GM20431 (cell line): ENCODE measurements around the gene IL15RA.
"Not testable (repeated sequence)": the region's sequence is repeated elsewhere in the genome, so short reads cannot be mapped to it uniquely, and the experiment has no call there.

Source experiments
- in situ Hi-C: fragments of 300-500 bp; cut with MseI, MboI; formaldehyde crosslinking; loops from one replicate; pipeline ENCODE4 v1.15.0; 2020; ENCODE audit warnings: low sequenced_read_pairs; ENCODE audit not compliant: unreplicated experiment

IL15RA gene

GRCh38 chr10:6006991-6007390, 29.6 kb upstream of the IL15RA start:
- in situ Hi-C loops: no loop called here

GRCh38 chr10:6006546-6006945, 29.2 kb upstream of the IL15RA start:
- in situ Hi-C loops: no loop called here

GRCh38 chr10:6005856-6006395, 28.6 kb upstream of the IL15RA start:
- in situ Hi-C loops: no loop called here

GRCh38 chr10:6005161-6005804, 27.9 kb upstream of the IL15RA start:
- in situ Hi-C loops: not testable (repeated sequence)

- in situ Hi-C loops: no loop called here
These were observed 25.6 kb upstream of the IL15RA start for GRCh38 chr10:6002809-6003510.

- in situ Hi-C loops: no loop called here
These were observed 22.3 kb upstream of the IL15RA start for GRCh38 chr10:5999440-6000165.

- in situ Hi-C loops: no loop called here
These were observed 19.4 kb upstream of the IL15RA start for GRCh38 chr10:5996696-5997095.

- in situ Hi-C loops: no loop called here
These were observed 15.1 kb upstream of the IL15RA start for GRCh38 chr10:5992398-5992797.

GRCh38 chr10:5991708-5992107, 14.4 kb upstream of the IL15RA start:
- in situ Hi-C loops: no loop called here

- in situ Hi-C loops: no loop called here
These were observed 12.4 kb upstream of the IL15RA start for GRCh38 chr10:5989756-5990155.

GRCh38 chr10:5988336-5988920, 11.1 kb upstream of the IL15RA start:
- in situ Hi-C loops: no loop called here

GRCh38 chr10:5987747-5988146, 10.4 kb upstream of the IL15RA start:
- in situ Hi-C loops: no loop called here

GRCh38 chr10:5985029-5985428, 7.7 kb upstream of the IL15RA start:
- in situ Hi-C loops: no loop called here

GRCh38 chr10:5983774-5984173, 6.4 kb upstream of the IL15RA start:
- in situ Hi-C loops: no loop called here

- in situ Hi-C loops: no loop called here
These were observed 4.2 kb upstream of the IL15RA start for GRCh38 chr10:5981529-5981928.

- in situ Hi-C loops: no loop called here
These were observed 817 bp upstream of the IL15RA start for GRCh38 chr10:5978230-5978489.

GRCh38 chr10:5976512-5977470, 552 bp downstream of the IL15RA start:
- in situ Hi-C loops: no loop called here

GRCh38 chr10:5975641-5976473, 1.5 kb downstream of the IL15RA start:
- in situ Hi-C loops: no loop called here

- in situ Hi-C loops: no loop called here
These were observed 4.3 kb downstream of the IL15RA start for GRCh38 chr10:5973069-5973468.
